Measurements from ENCODE around the gene AIFM3.

The AIFM3 gene

DNA sequence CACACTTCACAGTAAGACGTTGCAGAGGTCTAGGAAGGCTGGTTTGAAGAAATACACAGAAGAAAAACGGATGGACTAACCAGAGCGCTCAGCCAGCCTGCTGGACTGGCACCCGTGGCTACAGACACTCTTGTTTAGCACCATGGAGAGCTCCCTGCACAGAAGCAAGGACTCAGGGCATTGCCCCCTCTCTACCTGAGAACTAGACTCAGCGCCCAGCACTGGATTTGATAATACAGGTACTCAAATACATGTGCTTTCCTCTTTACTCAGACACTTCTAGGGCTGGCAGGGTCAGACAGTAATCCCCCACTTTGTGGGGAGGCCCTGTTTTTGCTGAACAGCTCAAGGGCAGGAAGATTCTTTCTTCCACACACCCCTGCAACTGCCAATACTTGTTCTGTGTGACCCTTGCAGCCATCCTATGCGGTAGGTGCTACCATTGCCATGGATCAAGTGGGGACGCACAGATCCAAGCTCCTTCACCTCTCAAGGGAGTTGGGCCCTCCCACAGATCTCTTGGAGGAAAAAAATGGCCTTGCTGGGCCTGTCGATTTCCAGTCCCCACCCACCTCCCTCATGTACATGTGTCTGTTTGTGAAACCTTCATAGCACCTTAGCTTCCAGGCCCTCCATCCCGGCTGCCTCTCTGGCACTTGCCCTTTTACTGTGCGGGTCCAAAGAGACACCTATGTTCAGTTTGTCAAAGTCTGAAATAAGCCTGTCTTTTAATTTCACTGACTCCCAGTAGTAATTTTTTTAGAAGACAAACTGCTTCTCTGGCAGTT is 42.8 kb downstream of the AIFM3 start:
- Histone ChIP-seq H3K36me3 (replicated peaks; ENCODE audit: low read depth, low read length) (no peaks in the 10 kb centered on the region), H4K20me1 (ENCODE audit: insufficient read depth, low read length) (0 out of 2 replicates have a peak, but pooled peaks cover 6% of the 10 kb centered on the region), H3K9ac (ENCODE audit: low read length) (no peak overlapping the region), H3K4me2 (ENCODE audit: low read length) (no peak overlapping the region), H3K4me1 (ENCODE audit: low read length) (no peaks in the 10 kb centered on the region), H3K79me2 (ENCODE audit: low read length) (no peaks in the 10 kb centered on the region), H3K9me3 (ENCODE audit: insufficient read depth, low read length) (no peaks in the 10 kb centered on the region), H3K27me3 (ENCODE audit: low read depth, low read length) (peaks cover 12% of the 10 kb centered on the region), H3K4me3 (ENCODE audit: low read length) (no peak overlapping the region), H2AFZ (ENCODE audit: low read depth, low read length) (no peak overlapping the region), H3K27ac (ENCODE audit: low read length) (no peak overlapping the region)
- TF ChIP-seq, protein P1, sequence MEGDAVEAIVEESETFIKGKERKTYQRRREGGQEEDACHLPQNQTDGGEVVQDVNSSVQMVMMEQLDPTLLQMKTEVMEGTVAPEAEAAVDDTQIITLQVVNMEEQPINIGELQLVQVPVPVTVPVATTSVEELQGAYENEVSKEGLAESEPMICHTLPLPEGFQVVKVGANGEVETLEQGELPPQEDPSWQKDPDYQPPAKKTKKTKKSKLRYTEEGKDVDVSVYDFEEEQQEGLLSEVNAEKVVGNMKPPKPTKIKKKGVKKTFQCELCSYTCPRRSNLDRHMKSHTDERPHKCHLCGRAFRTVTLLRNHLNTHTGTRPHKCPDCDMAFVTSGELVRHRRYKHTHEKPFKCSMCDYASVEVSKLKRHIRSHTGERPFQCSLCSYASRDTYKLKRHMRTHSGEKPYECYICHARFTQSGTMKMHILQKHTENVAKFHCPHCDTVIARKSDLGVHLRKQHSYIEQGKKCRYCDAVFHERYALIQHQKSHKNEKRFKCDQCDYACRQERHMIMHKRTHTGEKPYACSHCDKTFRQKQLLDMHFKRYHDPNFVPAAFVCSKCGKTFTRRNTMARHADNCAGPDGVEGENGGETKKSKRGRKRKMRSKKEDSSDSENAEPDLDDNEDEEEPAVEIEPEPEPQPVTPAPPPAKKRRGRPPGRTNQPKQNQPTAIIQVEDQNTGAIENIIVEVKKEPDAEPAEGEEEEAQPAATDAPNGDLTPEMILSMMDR (IDR thresholded peaks at IDR 0.05; ENCODE audit: low read depth, low read length): no peak
- TF ChIP-seq EZH2phosphoT487 (IDR thresholded peaks at IDR 0.05; ENCODE audit: low read depth): no peak

DNA sequence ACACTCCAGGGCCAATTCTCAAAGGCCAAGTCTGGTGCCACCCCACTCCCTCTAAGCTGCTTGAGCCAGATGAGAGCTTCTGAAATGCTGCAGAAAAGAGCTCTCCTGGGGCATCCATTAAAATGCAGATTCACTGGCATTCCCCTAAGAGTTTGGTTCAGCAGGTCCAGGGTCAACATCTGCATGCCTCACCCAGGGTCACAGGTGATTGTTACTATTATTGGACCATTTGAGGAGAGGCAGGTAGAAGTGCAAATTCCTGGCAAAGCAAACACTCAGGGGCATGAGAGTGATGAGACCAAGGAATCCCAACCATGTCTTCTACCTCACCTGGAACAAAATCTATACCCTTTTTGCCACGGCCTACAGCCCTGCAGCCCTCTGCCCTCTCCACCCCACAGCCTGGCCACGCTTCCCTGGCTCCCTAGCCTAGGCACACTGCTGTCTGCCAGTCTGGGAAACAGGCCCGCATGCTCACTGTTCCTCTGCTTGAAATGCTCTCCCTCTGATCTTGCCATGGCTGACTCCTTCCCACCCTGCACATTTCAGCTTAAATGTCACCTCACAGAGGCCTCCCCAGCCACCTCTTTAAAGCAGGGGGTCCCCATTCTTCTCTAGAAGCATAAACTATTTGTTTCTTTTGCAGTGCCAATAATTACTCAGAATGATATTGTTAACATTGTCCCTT is 43.5 kb downstream of the AIFM3 start:
- TF ChIP-seq, protein P1 (IDR thresholded peaks at IDR 0.05; ENCODE audit: low read depth, low read length): no peak
- TF ChIP-seq EZH2phosphoT487 (IDR thresholded peaks at IDR 0.05; ENCODE audit: low read depth): no peak
- Histone ChIP-seq H3K4me3 (ENCODE audit: low read length) (no peak overlapping the region), H3K9ac (ENCODE audit: low read length) (no peak overlapping the region), H3K27ac (ENCODE audit: low read length) (no peak overlapping the region), H3K9me3 (ENCODE audit: insufficient read depth, low read length) (no peaks in the 10 kb centered on the region), H3K4me2 (ENCODE audit: low read length) (no peak overlapping the region), H4K20me1 (ENCODE audit: insufficient read depth, low read length) (0 out of 2 replicates have a peak, but pooled peaks cover 6% of the 10 kb centered on the region), H3K36me3 (replicated peaks; ENCODE audit: low read depth, low read length) (no peaks in the 10 kb centered on the region), H3K4me1 (ENCODE audit: low read length) (no peaks in the 10 kb centered on the region), H2AFZ (ENCODE audit: low read depth, low read length) (no peak overlapping the region), H3K27me3 (ENCODE audit: low read depth, low read length) (peaks cover 12% of the 10 kb centered on the region), H3K79me2 (ENCODE audit: low read length) (no peaks in the 10 kb centered on the region)

DNA sequence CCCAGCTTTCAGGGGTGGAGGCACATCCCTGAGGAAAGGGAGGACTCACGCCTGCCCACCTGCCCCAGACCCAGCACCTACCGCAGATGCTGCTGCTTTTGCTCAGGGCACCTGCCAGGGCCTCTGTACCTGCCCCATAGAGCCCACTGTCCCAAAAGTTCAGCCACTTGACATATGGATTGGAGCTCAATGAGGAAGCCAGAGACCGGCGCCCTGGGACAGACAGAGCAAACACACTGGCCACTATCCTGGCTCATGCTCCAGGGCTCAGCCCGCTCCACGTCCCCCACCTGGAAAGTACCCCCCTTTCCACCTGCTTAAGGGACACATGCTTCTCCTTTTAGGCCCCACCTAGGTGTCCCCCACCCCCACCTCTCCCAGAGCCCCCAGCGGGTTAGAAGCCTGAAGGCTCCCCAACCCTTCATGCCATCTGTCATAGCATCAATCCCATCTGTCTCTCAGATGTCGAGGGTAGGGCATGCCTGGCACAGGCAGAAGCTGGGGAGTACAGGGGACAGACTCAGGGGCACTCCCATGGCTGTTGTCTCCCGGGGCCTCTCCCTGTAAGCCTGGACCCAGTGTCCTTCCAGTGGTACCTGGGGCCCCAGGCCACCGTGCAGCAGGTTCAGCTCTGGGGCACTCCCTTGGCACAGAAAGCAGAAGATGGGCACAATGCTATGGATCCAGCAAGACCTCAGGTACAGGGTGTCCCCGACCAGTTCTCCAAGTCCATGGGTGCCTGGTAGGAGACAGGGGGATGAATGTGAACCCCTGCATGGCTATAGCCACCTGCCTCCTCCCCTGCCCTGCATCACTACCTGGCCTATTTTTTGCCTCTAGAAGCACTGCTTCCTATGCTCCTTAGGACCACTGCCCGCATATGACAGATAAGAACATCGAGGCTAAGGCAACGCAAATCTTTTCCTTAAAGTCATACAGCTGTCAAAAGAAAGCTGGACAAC is 45.7 kb downstream of the AIFM3 start:
- Histone ChIP-seq H3K27me3 (ENCODE audit: low read depth, low read length) (peaks cover under 1% of the 10 kb centered on the region; the same call in 1 of the 2 replicates), H2AFZ (ENCODE audit: low read depth, low read length) (no peak overlapping the region), H4K20me1 (ENCODE audit: insufficient read depth, low read length) (0 out of 2 replicates have a peak, but pooled peaks cover 6% of the 10 kb centered on the region), H3K9ac (ENCODE audit: low read length) (no peak overlapping the region), H3K79me2 (ENCODE audit: low read length) (no peaks in the 10 kb centered on the region), H3K9me3 (ENCODE audit: insufficient read depth, low read length) (no peaks in the 10 kb centered on the region), H3K36me3 (replicated peaks; ENCODE audit: low read depth, low read length) (no peaks in the 10 kb centered on the region), H3K4me1 (ENCODE audit: low read length) (no peaks in the 10 kb centered on the region), H3K4me3 (ENCODE audit: low read length) (no peak overlapping the region), H3K4me2 (ENCODE audit: low read length) (no peak overlapping the region), H3K27ac (ENCODE audit: low read length) (no peak overlapping the region)
- TF ChIP-seq EZH2phosphoT487 (IDR thresholded peaks at IDR 0.05; ENCODE audit: low read depth): no peak
- TF ChIP-seq, protein P1 (IDR thresholded peaks at IDR 0.05; ENCODE audit: low read depth, low read length): no peak

All from OCI-LY3 (cell line).